SW 1271 (cell line): ENCODE measurements around the gene GRM1.

Experiments used
- DNase-seq, 2 experiments: peaks; one replicate each; lab custom pipeline; 2025; lab: John Stamatoyannopoulos, UW

Gene GRM1

DNA sequence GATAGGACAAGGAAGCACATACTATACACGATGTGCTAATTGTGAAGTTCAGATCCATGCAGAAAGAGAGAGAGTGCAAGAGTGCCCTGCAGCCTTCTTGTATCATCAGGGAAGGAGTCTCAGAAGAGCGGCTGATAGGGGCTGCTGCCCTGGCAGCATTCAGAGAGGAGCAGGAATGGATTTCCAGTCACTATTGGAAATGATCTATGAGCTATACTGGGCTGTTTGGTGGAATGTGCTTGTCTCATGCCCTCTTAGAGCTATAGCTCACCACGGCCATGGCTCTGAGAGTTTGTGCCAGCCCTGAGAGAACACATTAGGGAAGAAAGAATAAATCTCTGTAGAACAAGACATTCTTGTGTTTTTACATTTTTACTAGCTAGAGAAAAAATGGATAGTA lies 302.2 kb downstream of the GRM1 start:
- no peak for DNase-seq

GRCh38 chr6:146335336-146335735 lies 306.5 kb downstream of the GRM1 start:
- no peak for DNase-seq

DNA sequence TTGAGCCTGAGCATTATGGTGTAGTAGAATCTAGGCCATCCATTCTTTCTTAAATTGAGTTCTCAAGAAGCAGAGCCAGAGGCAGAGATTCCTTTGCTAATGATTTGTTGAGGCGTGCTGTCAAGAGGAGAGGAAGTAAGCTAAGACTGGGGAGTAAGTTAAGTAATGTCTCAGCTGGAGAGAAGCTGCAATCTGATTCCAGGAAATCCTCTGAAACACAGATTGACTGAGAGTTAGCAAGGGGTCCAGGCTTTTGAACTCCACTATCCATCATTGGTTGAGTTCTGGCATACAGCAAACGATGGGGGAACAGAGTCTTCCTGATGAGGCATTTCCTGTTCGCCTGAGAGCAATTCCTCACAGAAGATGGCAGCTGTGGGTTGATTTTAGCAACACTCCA lies 307.3 kb downstream of the GRM1 start:
- DNase-seq, result no peak

GRCh38 chr6:146337376-146337775 lies 308.5 kb downstream of the GRM1 start:
- DNase-seq, result no peak

- DNase-seq, result no peak
Measured at GRCh38 chr6:146339716-146340115, 310.9 kb downstream of the GRM1 start.

DNA sequence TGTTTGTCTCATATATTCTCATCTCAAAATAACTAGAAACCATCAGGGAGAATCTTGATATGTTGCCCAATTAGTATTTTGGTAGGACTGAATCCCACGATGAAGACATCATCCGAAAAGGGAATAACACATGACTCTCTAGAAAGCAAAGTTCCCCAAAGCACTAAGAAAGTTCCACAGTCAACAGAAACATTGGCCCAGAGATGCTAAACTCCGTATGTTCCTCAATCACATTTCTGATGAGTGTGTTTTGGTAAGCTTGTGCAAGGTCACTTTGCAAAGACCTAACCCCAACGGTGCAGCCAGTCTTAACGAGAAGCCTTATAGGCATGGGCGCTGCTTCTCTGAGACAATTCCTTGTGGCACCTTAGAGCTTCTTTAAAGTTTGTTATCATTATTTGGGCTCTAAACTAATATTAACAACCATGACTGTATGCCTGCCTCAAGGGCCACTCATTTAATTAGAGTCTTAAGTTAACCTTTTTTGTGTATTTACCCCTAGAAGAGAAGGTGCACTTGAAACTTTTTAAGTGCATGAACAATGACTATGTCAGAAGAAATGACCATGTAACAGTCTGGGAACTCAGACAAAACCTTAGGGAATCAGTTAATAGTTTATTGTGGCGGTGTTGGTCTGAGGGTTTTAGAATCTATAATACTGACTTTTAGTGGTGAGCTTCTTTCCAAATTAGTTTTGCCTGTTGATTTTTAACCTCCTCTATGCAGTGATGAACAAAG lies 312.8 kb downstream of the GRM1 start:
- no peak for DNase-seq

GRCh38 chr6:146345598-146345997 lies 316.7 kb downstream of the GRM1 start:
- no peak for DNase-seq

GRCh38 chr6:146347090-146347489 lies 318.2 kb downstream of the GRM1 start:
- DNase-seq, result no peak

GRCh38 chr6:146347690-146348089 lies 318.8 kb downstream of the GRM1 start:
- DNase-seq, result no peak

- DNase-seq, result no peak
Measured at GRCh38 chr6:146351018-146351417, 322.2 kb downstream of the GRM1 start.

DNA sequence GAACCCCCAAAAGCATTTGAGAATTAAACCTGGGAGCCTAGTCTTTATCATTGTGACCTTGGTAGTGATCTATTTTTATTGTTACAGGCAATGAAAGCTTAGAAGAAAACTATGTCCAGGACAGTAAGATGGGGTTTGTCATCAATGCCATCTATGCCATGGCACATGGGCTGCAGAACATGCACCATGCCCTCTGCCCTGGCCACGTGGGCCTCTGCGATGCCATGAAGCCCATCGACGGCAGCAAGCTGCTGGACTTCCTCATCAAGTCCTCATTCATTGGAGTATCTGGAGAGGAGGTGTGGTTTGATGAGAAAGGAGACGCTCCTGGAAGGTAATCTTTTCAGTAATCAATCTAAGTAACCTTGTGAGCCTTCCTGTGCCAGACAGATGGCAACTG lies 323.3 kb downstream of the GRM1 start:
- DNase-seq, result no peak

DNA sequence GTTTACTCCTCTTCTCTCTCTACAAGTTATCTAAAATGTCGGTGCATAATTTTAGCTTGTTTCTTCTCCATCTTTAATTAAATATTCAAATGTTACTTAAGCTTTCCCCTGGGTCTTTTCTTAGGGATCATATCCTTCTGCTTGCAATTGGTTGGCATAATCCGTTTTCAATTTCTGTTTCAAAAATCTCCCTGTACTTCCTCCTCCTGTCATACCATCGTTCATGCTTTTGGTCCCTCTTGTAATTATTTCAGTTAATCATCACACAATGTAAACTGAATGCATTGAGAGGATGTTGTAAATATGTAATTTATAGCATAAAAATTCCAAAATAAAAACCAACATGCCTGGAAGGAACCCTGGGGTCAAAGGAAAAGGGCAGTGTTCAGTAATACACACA lies 325.6 kb downstream of the GRM1 start:
- DNase-seq, result no peak

- no peak for DNase-seq
Measured at GRCh38 chr6:146355521-146356100, 326.7 kb downstream of the GRM1 start.

DNA sequence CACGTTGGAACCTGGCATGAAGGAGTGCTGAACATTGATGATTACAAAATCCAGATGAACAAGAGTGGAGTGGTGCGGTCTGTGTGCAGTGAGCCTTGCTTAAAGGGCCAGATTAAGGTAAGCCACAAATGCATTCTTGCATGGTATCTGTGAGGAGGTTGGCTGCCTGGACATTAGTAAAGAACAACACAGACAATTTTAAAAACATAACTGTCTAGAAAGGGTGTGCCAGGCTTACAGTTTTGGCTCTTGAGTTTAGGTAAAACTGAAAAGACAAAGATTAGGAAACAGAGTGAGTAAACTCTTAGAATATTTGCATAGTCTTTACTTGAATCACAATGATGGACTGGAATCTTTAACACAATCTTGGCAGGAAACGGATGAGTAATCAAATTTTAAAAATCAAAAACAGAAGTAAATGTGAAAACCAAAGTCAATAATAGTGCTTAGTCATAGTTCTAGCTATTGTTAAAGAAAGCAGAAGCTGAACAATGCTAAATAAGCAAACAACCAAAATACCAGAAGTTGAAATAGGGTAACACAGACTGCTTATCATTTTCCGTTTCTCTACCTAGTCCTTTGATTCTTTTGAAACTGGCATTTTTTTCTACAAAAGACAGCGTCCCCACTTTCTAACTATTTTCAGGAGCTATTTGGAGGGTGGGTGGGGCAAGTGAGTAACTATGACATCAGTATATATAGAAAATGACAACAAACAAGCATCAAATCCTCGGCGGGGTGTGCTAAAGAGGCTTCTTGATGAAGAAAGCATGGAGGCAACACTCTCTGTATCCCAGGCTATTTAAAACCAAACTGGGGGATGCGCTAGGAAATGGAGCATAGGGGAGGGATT lies 328.9 kb downstream of the GRM1 start:
- peak; percentile 5 to 54 for DNase-seq

DNA sequence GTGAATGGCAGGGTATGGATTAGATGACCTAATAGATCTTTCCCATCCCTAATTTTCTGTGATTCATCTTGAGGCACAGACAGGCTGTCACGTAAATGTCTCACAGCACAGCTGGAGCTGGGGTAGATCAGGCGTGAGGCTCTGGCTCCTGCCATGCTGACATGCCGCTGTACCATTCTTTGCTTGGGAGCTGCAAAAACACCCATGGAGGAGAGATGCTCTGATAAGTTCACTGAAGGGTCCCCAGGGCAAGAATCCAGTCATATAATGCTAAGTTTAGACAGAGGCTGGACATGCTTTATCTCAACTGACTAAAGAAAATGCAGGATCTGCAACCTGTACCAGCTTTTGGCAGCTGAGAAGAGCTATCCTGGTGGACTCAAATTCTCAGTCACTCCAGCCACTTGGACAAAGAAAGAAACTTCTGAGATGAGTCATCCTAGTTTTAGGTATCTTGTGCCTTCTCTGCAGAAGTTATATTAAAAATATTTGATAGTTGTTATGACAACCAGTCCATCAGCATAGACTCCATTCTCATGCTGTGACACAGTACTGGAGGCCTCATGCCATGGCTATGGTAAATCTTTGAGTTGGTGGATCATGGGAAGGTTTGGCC lies 329.7 kb downstream of the GRM1 start:
- DNase-seq, result peak in 1 of 2 experiments; percentile 3

DNA sequence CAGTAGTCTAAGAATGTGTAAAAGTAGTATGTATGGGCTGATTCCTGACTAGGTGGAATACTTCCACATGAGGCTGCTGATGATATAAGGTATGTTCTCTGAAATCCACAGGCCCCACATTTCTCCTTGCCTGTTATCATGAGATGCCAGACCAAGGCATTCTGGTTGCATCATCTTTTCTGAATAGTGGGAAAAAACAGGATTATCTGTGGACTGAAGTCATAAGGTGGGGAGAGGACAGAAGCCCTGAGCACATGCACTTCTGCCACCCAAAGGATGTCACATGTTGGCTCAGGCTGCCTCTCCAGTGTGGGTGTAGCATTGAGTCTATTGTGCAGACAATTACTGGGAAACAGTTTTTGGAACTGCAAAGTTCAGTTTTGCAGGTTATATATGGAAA lies 330.3 kb downstream of the GRM1 start:
- no peak for DNase-seq

DNA sequence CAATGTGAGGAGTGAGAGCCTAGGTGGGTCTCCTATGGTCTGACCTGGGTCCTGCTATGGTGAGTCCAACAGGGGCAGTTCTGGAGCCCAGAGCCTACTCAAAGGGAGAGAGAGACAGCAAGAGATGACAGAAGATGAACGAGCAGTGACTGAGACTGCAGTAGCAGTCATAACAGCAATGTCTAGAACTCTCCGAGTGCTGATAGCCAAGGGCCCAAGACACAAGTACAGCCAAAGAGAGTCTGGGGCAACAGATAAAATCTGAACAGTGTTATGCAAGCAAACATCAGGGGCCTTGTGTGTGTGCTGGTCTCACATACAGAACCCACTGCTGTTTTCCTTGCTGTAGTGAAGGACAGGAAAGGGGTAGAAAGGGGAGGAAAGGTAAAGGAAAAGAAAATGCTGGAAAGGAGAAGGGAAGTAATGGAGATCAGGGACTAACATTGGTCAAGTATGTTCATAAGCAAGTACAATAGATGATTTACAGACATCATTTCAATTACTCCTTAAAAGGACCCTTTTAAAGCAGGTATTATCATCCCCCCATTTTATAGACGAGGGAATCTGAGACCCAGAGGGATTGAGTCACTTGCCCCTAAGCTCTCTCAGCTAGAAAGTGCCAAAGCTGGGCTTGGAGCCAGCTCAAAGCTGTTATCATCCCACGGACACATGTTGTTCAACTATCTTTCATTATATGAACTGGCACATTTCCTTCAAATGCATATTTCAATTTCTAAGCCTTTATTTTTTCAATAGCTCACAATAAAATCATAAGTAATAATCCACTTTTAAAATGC lies 332.5 kb downstream of the GRM1 start:
- no peak for DNase-seq

- no peak for DNase-seq
Measured at GRCh38 chr6:146363838-146364607, 335.2 kb downstream of the GRM1 start.

DNA sequence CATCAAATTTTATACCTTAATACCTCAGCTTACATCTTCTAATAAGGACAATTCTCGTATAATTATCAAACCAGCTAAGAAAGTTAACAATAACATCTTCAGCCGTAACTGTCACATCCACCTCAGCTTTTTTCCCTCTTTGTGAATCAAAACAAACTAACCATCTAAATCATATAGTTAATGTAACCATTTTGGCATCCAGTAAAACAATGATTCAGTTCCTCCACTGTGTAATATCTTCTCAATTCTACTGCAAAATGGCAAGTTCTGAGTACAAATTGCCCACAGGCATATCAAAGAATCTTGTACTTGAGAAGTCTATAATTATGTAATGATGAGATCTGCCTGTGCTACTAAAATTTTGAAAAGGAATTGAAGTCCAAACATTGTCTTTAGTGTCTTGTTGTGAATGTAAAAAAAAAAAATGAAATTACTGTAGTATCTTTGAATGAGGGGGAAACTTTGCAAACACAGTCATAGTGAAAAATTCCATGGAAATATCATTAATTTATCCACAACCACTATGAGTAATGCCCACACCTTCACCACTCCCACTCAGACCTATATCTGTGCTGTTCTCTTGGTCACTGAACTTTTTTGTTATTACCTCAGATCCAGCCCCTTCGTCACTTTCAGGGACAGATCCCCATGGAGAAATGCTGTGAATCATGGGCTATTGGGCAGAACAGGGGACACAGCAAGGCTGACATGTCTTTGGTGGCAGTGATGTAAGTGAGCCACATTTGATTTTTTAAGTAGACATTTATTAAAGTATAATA lies 336.1 kb downstream of the GRM1 start:
- no peak for DNase-seq

DNA sequence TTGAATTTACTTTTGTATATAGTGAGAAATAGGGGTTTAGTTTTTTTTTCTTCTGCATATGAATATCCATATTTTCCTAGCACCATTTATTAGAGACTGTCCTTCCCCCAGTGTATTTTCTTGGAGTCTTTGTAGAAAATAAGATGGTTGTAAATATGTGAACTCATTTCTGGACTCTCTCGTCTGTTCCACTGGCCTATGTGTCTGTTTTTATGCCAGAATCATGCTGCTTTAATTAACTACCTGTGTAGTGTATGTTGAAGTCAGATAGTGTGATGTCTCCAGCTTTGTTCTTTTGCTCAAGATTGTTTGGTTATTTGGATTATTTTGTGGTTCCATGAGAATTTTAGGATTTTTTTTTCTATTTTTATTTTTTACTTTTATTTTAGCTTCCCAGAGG lies 338.2 kb downstream of the GRM1 start:
- DNase-seq, result no peak
